OCI-LY3 (cell line): ENCODE results near the gene DENND6A.

Experiments used
- EZH2phosphoT487 ChIP-seq: fragments of 200-600 bp; shearing (Covaris generic); IDR thresholded peaks from 2 replicates; pipeline ENCODE4 v1.6.1; 2018; ENCODE audit warnings: antibody characterized with exemption, mixed run types, low read depth
- TF ChIP-seq, protein P1 (sequence below): fragments of 200-600, 300-600 bp; sonication (generic); IDR thresholded peaks from 2 replicates; pipeline ENCODE4 v1.5.1; 2014; ENCODE audit warnings: antibody characterized with exemption, low read length, low read depth

DNA sequence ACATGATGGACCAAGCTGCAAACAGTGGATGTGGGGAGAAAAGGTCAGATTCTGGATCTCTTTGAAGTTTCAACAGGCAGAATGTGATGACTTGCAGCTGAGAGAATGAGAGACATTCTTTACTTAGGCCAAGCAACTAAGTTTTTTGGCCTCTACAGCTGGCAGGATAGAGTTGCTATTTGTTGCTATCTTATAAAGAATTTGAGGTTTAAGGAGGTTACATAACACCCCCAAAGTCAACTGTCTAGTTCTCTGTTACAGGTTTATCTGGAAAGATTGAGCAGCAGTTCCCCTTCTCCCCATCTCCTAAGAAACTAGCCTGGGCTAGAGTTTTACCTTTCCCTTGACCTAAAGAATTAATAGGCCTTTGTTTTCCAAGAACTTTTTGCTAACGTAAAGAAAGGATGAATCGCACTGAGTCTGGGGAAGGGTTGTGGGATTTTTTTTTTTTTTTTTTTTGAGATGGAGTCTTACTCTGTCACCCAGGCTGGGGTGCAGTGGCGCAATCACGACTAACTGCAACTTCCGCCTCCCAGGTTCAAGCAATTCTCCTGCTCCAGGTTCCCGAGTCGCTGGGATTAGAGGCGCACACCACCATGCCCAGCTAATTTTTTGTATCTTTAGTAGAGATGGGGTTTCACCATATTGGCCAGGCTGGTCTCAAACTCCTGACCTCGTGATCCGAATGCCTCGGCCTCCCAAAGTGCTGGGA, 36.6 kb upstream of the DENND6A start:
- TF ChIP-seq, protein P1, sequence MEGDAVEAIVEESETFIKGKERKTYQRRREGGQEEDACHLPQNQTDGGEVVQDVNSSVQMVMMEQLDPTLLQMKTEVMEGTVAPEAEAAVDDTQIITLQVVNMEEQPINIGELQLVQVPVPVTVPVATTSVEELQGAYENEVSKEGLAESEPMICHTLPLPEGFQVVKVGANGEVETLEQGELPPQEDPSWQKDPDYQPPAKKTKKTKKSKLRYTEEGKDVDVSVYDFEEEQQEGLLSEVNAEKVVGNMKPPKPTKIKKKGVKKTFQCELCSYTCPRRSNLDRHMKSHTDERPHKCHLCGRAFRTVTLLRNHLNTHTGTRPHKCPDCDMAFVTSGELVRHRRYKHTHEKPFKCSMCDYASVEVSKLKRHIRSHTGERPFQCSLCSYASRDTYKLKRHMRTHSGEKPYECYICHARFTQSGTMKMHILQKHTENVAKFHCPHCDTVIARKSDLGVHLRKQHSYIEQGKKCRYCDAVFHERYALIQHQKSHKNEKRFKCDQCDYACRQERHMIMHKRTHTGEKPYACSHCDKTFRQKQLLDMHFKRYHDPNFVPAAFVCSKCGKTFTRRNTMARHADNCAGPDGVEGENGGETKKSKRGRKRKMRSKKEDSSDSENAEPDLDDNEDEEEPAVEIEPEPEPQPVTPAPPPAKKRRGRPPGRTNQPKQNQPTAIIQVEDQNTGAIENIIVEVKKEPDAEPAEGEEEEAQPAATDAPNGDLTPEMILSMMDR = no peak
- TF ChIP-seq EZH2phosphoT487 = no peak
